Measurements from ENCODE around the gene SLC12A8. TPM values are rescaled to one million over a fixed set of nuclear protein-coding genes. Genes with fewer than 3 reads are reported as not detected.

Gene SLC12A8
- total and polyA plus RNA-seq, 10 of the 15 experiments (the other 5 are each of a cell fraction or from before 2014, with no cell fraction given), result 2.5 to 71.6 (median 50.1) TPM

GRCh38 chr3:125136515-125136914 is 76.0 kb downstream of the SLC12A8 start (continued):
- TF ChIP-seq ATF2 (IDR thresholded peaks at IDR 0.05; ENCODE audit: low read length) (peak; percentile 56; the same call in 1 of the 2 replicates), CTCF (IDR thresholded peaks at IDR 0.05 in 2 of 3, conservative IDR thresholded peaks at IDR 0.05 in 1 of 3; ENCODE audit: control insufficient read depth in 2 of 3, extremely low read depth in 1 of 3, insufficient read depth in 1 of 3, low read depth in 3 of 3, low read length in 3 of 3) (no peak), ETV6 (conservative IDR thresholded peaks at IDR 0.05 in 1 of 2, IDR thresholded peaks at IDR 0.05 in 1 of 2; ENCODE audit: borderline replicate concordance in 1 of 2, low read depth in 1 of 2) (peak in 1 of 2 experiments; percentile 74; a peak in 2 of 4 replicates), EED (IDR thresholded peaks at IDR 0.05; ENCODE audit: low read depth) (peak; percentile 97), ZNF217 (IDR thresholded peaks at IDR 0.05) (peak; percentile 46; the same call in 1 of the 2 replicates), IRF4 (IDR thresholded peaks at IDR 0.05; ENCODE audit: low read depth, low read length) (peak; percentile 94), RAD21 (IDR thresholded peaks at IDR 0.05; ENCODE audit: insufficient read depth, low read depth, low read length) (0 out of 2 replicates have a peak, but pooled peaks have one; percentile 4), FOS (IDR thresholded peaks at IDR 0.05; ENCODE audit: borderline replicate concordance, extremely low read depth, insufficient read length) (no peak), CREM (IDR thresholded peaks at IDR 0.05; ENCODE audit: low read depth) (peak; percentile 57; the same call in 1 of the 2 replicates), ATF7 (IDR thresholded peaks at IDR 0.05; ENCODE audit: low read depth) (peak; percentile 46; the same call in 1 of the 2 replicates), E2F8 (IDR thresholded peaks at IDR 0.05; ENCODE audit: low read depth, partially characterized antibody) (no peak), TCF7 (IDR thresholded peaks at IDR 0.05; ENCODE audit: borderline replicate concordance) (peak; percentile 35; the same call in 1 of the 2 replicates)
